H1 (cell line): Measurements from ENCODE around the gene OTOP3. TPM values are rescaled to one million over a fixed set of nuclear protein-coding genes. Genes with fewer than 3 reads are reported as not detected.

Experiments
- CTCF ChIA-PET: fragments of 300-600 bp; sonication (Branson Sonifier 250); formaldehyde crosslinking; loops from one replicate; lab custom pipeline; 2021; ENCODE audit not compliant: partially characterized antibody; lab: Charles Lee
- POLR2A ChIA-PET: fragments of 300-600 bp; sonication (Branson Sonifier 250); formaldehyde crosslinking; loops from one replicate; lab custom pipeline; 2021; ENCODE audit warnings: inconsistent platforms; ENCODE audit not compliant: partially characterized antibody; lab: Charles Lee
- DNase-seq, 2 experiments: peaks; one replicate each; pipeline versions ENCODE4 v3.0.0 to v3.0.0-alpha.2; 2010 to 2022; ENCODE audit warnings: low spot score in 2 of 2, low read depth in 1 of 2, mixed read lengths in 1 of 2
- FAIRE-seq: peaks from 2 replicates; lab custom pipeline; 2011; peaks lifted over from hg19 to GRCh38; lab: Jason Lieb, UNC
- H2AFZ ChIP-seq: 2 replicates; pipeline ENCODE4 v1.8.1; 2012; ENCODE audit warnings: low read length, inconsistent platforms
- H2AK5ac ChIP-seq: 2 replicates; pipeline ENCODE4 v1.6.1; 2013; ENCODE audit warnings: low read depth, low read length
- H2BK120ac ChIP-seq: replicated peaks from 2 replicates; pipeline ENCODE3; 2013; ENCODE audit warnings: low read depth, low read length, inconsistent platforms
- H2BK12ac ChIP-seq: 2 replicates; pipeline ENCODE4 v1.6.1; 2013; ENCODE audit warnings: low read depth, low read length
- H2BK15ac ChIP-seq: 2 replicates; pipeline ENCODE4 v1.6.1; 2013; ENCODE audit warnings: low read length
- H2BK20ac ChIP-seq: 2 replicates; pipeline ENCODE4 v1.6.1; 2013; ENCODE audit warnings: low read length
- H2BK5ac ChIP-seq: 2 replicates; pipeline ENCODE4 v1.6.1; 2013; ENCODE audit warnings: low read depth, low read length
- H3K14ac ChIP-seq: 2 replicates; pipeline ENCODE4 v1.6.1; 2013; ENCODE audit warnings: inconsistent platforms; ENCODE audit not compliant: insufficient read length
- H3K18ac ChIP-seq: 2 replicates; pipeline ENCODE4 v1.6.1; 2013; ENCODE audit warnings: low read length; ENCODE audit errors: extremely low read depth
- H3K23ac ChIP-seq: 2 replicates; pipeline ENCODE4 v1.6.1; 2013; ENCODE audit warnings: inconsistent platforms; ENCODE audit not compliant: insufficient read length
- H3K23me2 ChIP-seq: 2 replicates; pipeline ENCODE4 v1.6.1; 2013; ENCODE audit warnings: low read depth, low read length
- H3K27ac ChIP-seq: 2 replicates; pipeline ENCODE4 v1.6.1; 2011; ENCODE audit warnings: low read depth, low read length, inconsistent platforms
- H3K27me3 ChIP-seq, 4 experiments: replicated peaks in 1 of 4; 1 replicate in 1 of 4; 2 replicates in 3 of 4; pipeline versions ENCODE4 v1.6.1 to v1.8.1; 2011 to 2013; ENCODE audit warnings: low read length in 3 of 4, mild to moderate bottlenecking in 3 of 4, inconsistent platforms in 2 of 4, mixed read lengths in 2 of 4, moderate library complexity in 1 of 4; ENCODE audit not compliant: control insufficient read depth in 3 of 4, insufficient read depth in 3 of 4; ENCODE audit errors: extremely low read depth in 1 of 4
- H3K36me3 ChIP-seq, 4 experiments: 2 replicates each; pipeline versions ENCODE4 v1.6.1 to v1.8.1; 2011 to 2013; ENCODE audit warnings: mild to moderate bottlenecking in 4 of 4, low read length in 3 of 4, moderate library complexity in 2 of 4, control low read depth in 1 of 4, inconsistent platforms in 1 of 4; ENCODE audit not compliant: insufficient read depth in 4 of 4, control insufficient read depth in 2 of 4
- H3K4ac ChIP-seq: replicated peaks from 2 replicates; pipeline ENCODE3; 2013; ENCODE audit warnings: low read length, low read depth, mixed read lengths, inconsistent platforms; ENCODE audit not compliant: insufficient read length
- H3K4me1 ChIP-seq, 4 experiments: replicated peaks in 1 of 4; 1 replicate in 1 of 4; 2 replicates in 3 of 4; pipeline versions ENCODE4 v1.6.1 to v1.8.1; 2011 to 2013; ENCODE audit warnings: low read length in 3 of 4, inconsistent platforms in 2 of 4, mixed read lengths in 1 of 4; ENCODE audit not compliant: insufficient read depth in 4 of 4, control insufficient read depth in 3 of 4
- H3K4me2 ChIP-seq, 2 experiments: 2 replicates each; pipeline versions ENCODE4 v1.6.1 to v1.8.1; 2011 to 2013; ENCODE audit warnings: low read depth in 2 of 2, low read length in 2 of 2, control low read depth in 1 of 2, inconsistent platforms in 1 of 2, mild to moderate bottlenecking in 1 of 2; ENCODE audit not compliant: insufficient read depth in 1 of 2
- H3K4me3 ChIP-seq, 4 experiments: fragments of 200-600, 300-600 bp in 1 of 4; sonication (generic), shearing (Covaris generic), sonication (Bioruptor Twin) in 1 of 4; 2 replicates each; pipeline versions ENCODE4 v1.5.1 to v1.8.1; 2011 to 2016; ENCODE audit warnings: low read length in 4 of 4, low read depth in 3 of 4, control low read depth in 2 of 4, inconsistent platforms in 2 of 4, mild to moderate bottlenecking in 2 of 4, mixed read lengths in 1 of 4, moderate library complexity in 1 of 4; ENCODE audit not compliant: insufficient read depth in 2 of 4; ENCODE audit errors: extremely low read depth in 1 of 4
- H3K56ac ChIP-seq: replicated peaks from 2 replicates; pipeline ENCODE3; 2013; ENCODE audit warnings: low read depth, mild to moderate bottlenecking, mixed read lengths, low read length, inconsistent platforms; ENCODE audit not compliant: insufficient read length
- H3K79me1 ChIP-seq: 2 replicates; pipeline ENCODE4 v1.6.1; 2013; ENCODE audit warnings: low read depth, low read length, control low read depth
- H3K79me2 ChIP-seq, 2 experiments: 2 replicates each; pipeline versions ENCODE4 v1.6.1 to v1.8.1; 2012 to 2013; ENCODE audit warnings: low read length in 2 of 2, mild to moderate bottlenecking in 2 of 2, inconsistent platforms in 1 of 2; ENCODE audit not compliant: insufficient read depth in 2 of 2, control insufficient read depth in 1 of 2
- H3K9ac ChIP-seq, 4 experiments: replicated peaks in 1 of 4; 1 replicate in 1 of 4; 2 replicates in 3 of 4; pipeline versions ENCODE4 v1.6.1 to v1.8.1; 2011 to 2013; ENCODE audit warnings: low read depth in 3 of 4, low read length in 3 of 4, control low read depth in 2 of 4, mild to moderate bottlenecking in 2 of 4, moderate library complexity in 2 of 4, inconsistent platforms in 1 of 4; ENCODE audit errors: extremely low read depth in 1 of 4
- H3K9me3 ChIP-seq, 2 experiments: 2 replicates each; pipeline versions ENCODE4 v1.6.1 to v1.8.1; 2012 to 2013; ENCODE audit warnings: mild to moderate bottlenecking in 2 of 2, moderate library complexity in 2 of 2, control low read depth in 1 of 2, inconsistent platforms in 1 of 2, low read depth in 1 of 2, low read length in 1 of 2, mixed read lengths in 1 of 2; ENCODE audit not compliant: insufficient read depth in 2 of 2
- H4K20me1 ChIP-seq, 2 experiments: replicated peaks in 1 of 2; 2 replicates each; pipeline versions ENCODE3 to v1.8.1; 2011 to 2013; ENCODE audit warnings: inconsistent platforms in 2 of 2, low read length in 2 of 2, mild to moderate bottlenecking in 1 of 2; ENCODE audit not compliant: insufficient read depth in 2 of 2, control insufficient read depth in 1 of 2
- H4K5ac ChIP-seq: 2 replicates; pipeline ENCODE4 v1.6.1; 2013; ENCODE audit warnings: low read length, low read depth, mixed read lengths, inconsistent platforms; ENCODE audit not compliant: insufficient read length
- H4K8ac ChIP-seq: 2 replicates; pipeline ENCODE4 v1.8.0; 2013; ENCODE audit warnings: mild to moderate bottlenecking, moderate library complexity, low read length, inconsistent platforms; ENCODE audit not compliant: insufficient read depth; ENCODE audit errors: extremely low read depth
- H4K91ac ChIP-seq: replicated peaks from 2 replicates; pipeline ENCODE3; 2013; ENCODE audit warnings: low read length, mixed read lengths, inconsistent platforms; ENCODE audit not compliant: insufficient read length
- BCL11A ChIP-seq, 2 experiments: IDR thresholded peaks; one replicate each; pipeline ENCODE4 v1.6.1; 2011; ENCODE audit warnings: low read depth in 2 of 2, low read length in 2 of 2, mild to moderate bottlenecking in 2 of 2
- CBX8 ChIP-seq: fragments of 300-800, 300-1000 bp; sonication (generic); IDR thresholded peaks from 2 replicates; pipeline ENCODE4 v1.7.1; 2016; ENCODE audit warnings: low read depth, low read length, borderline replicate concordance
- FOSL1 ChIP-seq: IDR thresholded peaks from 2 replicates; pipeline ENCODE4 v1.6.1; 2011; ENCODE audit warnings: mild to moderate bottlenecking, low read depth, low read length, moderate library complexity; ENCODE audit not compliant: insufficient read depth
- GTF2F1 ChIP-seq: IDR thresholded peaks from 2 replicates; pipeline ENCODE4 v1.6.1; 2012; ENCODE audit warnings: low read depth, low read length, improper control_type of control experiment, borderline replicate concordance
- JUN ChIP-seq: IDR thresholded peaks from 2 replicates; pipeline ENCODE4 v1.6.1; 2011; ENCODE audit warnings: low read depth, mild to moderate bottlenecking, improper control_type of control experiment, low read length
- RAD21 ChIP-seq, 2 experiments: IDR thresholded peaks in 1 of 2; conservative IDR thresholded peaks in 1 of 2; 2 replicates each; pipeline ENCODE4 v1.6.1; 2011; ENCODE audit warnings: low read depth in 2 of 2, low read length in 2 of 2, improper control_type of control experiment in 1 of 2, inconsistent platforms in 1 of 2, mild to moderate bottlenecking in 1 of 2, moderate library complexity in 1 of 2
- RFX5 ChIP-seq: IDR thresholded peaks from 2 replicates; pipeline ENCODE4 v1.6.1; 2011; ENCODE audit warnings: low read depth, low read length, improper control_type of control experiment, borderline replicate concordance
- SIRT6 ChIP-seq: IDR thresholded peaks from one replicate; pipeline ENCODE4 v1.7.1; 2012; ENCODE audit warnings: low read length, inconsistent platforms
- SP1 ChIP-seq: IDR thresholded peaks from 2 replicates; pipeline ENCODE4 v1.6.1; 2011; ENCODE audit warnings: low read depth, low read length
- WGBS, 2 experiments: shearing (Covaris generic) in 1 of 2; methylation state at CpG; one replicate each; pipeline versions ENCODE4 v1.1.6 to v1.1.7; 2013 to 2015; ENCODE audit warnings: low lambda C conversion rate in 2 of 2, mixed read lengths in 2 of 2, inconsistent platforms in 1 of 2, low coverage in 1 of 2, missing lambda C conversion rate in 1 of 2; ENCODE audit not compliant: insufficient replicate concordance in 2 of 2, insufficient coverage in 1 of 2, insufficient read length in 1 of 2; ENCODE audit errors: extremely low coverage in 1 of 2, missing lambda C conversion rate in 1 of 2; 5-methylcytosine and 5-hydroxymethylcytosine counted together
- polyA plus RNA-seq, 7 experiments: library from polyadenylated mRNA; depleted of rRNA in 3 of 7; stranded (reverse) in 5 of 7; unstranded in 2 of 7; fragments of >200 nt in 5 of 7; fragments of 200-250 nt in 2 of 7; gene quantifications; 1 replicate in 5 of 7; 2 replicates in 1 of 7; 4 replicates in 1 of 7; pipeline versions ENCODE4 v1.2.1 to v1.2.3, GENCODE V29; 2011 to 2013; ENCODE audit warnings: missing spikeins in 2 of 7, mixed read lengths in 2 of 7
- total RNA-seq: library from RNA; stranded (reverse); fragmentation: NEBNext Ultra II Directional; extraction: Animal tissue kit (Norgen Biotek cat#: 25700); gene quantifications from 2 replicates; pipeline ENCODE4 v1.2.1, GENCODE V29; 2021
- TF ChIP-seq, protein P1 (sequence below): IDR thresholded peaks from 2 replicates; pipeline ENCODE4 v1.6.1; 2011; ENCODE audit warnings: low read length, improper control_type of control experiment
- TF ChIP-seq, protein P2 (sequence below): IDR thresholded peaks from 2 replicates; pipeline ENCODE4 v1.6.1; 2011; ENCODE audit warnings: low read depth, mild to moderate bottlenecking, low read length; ENCODE audit not compliant: insufficient read depth

OTOP3 gene
- total and polyA plus RNA-seq, 2 of the 8 experiments (the other 6 are each of a cell fraction or from before 2014, with no cell fraction given) = 0.05 TPM; not detected in 1

DNA sequence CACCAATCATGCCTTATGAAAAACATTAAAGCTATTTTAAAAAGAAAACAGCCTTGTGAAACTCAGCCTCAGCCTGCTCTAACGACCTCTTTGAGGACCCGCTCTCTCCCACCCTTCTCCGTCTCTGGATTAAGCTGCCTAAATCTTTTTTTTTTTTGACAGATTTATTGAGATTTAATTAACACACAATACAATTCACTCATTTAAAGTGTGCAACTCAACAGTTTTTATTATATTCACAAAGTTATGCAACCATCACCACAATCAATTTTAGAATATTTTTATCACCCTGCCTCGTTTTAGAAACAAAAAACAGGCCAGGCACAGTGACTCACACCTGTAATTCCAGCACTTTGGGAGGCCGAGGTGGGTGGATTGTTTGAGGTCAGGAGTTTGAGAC is 60.1 kb downstream of the OTOP3 start:
- no peak overlapping the region for H2AFZ ChIP-seq
- no peak overlapping the region for H2BK15ac ChIP-seq
- H3K9ac ChIP-seq = no peak overlapping the region
- H4K8ac ChIP-seq = no peak overlapping the region
- 86% methylated on average over 5 of the region's 5 CpGs; no CpG with 5 or more reads in 1 of the 2 experiments for WGBS, 2 experiments
- no peak for DNase-seq
- no peak overlapping the region for H3K14ac ChIP-seq
- H3K18ac ChIP-seq = no peak overlapping the region
- H3K4ac ChIP-seq = no peak overlapping the region
- ChIA-PET CTCF (interaction anchor here (0.7 to 4.1 kb wide), 4 partner anchors 10 to 33 kb away, joined by 3 to 22 read pairs (median 4); partner anchors contain the start of gene MRPL58), POLR2A (interaction anchor here (1.0 to 2.9 kb wide), 3 partner anchors 10 to 17 kb away, joined by 3 to 10 read pairs (median 5); partner anchors contain the start of gene MRPL58)
- H2AK5ac ChIP-seq = no peak overlapping the region
- no peak overlapping the region for H4K5ac ChIP-seq
- no peaks in the 10 kb centered on the region for H3K9me3 ChIP-seq
- no peak overlapping the region for H2BK120ac ChIP-seq
- H4K91ac ChIP-seq = no peak overlapping the region
- no peak overlapping the region for H3K27ac ChIP-seq
- H3K79me1 ChIP-seq = no peaks in the 10 kb centered on the region
- H2BK20ac ChIP-seq = no peak overlapping the region
- H3K79me2 ChIP-seq = peaks cover 0 to 2% of the 10 kb centered on the region in 2 experiments; a peak in 1 of 4 replicates
- H3K4me2 ChIP-seq = no peak overlapping the region
- H2BK12ac ChIP-seq = no peak overlapping the region
- no peak overlapping the region for H3K4me3 ChIP-seq
- no peak overlapping the region for H2BK5ac ChIP-seq
- no peaks in the 10 kb centered on the region for H3K23me2 ChIP-seq
- H3K4me1 ChIP-seq = no peaks in the 10 kb centered on the region
- no peak overlapping the region for H3K23ac ChIP-seq
- H3K36me3 ChIP-seq = peaks cover 0 to 4% (median 3%) of the 10 kb centered on the region in 4 experiments; a peak in 3 of 8 replicates
- TF ChIP-seq SP1 (no peak), JUN (no peak), BCL11A (IDR thresholded peaks at IDR 0.05; ENCODE audit: low read depth in 2 of 2, low read length in 2 of 2) (no peak), FOSL1 (no peak), CBX8 (no peak), RAD21 (IDR thresholded peaks at IDR 0.05 in 1 of 2, conservative IDR thresholded peaks at IDR 0.05 in 1 of 2; ENCODE audit: low read depth in 2 of 2, low read length in 2 of 2) (no peak), RFX5 (no peak), GTF2F1 (no peak), SIRT6 (no peak)
- TF ChIP-seq, protein P1, sequence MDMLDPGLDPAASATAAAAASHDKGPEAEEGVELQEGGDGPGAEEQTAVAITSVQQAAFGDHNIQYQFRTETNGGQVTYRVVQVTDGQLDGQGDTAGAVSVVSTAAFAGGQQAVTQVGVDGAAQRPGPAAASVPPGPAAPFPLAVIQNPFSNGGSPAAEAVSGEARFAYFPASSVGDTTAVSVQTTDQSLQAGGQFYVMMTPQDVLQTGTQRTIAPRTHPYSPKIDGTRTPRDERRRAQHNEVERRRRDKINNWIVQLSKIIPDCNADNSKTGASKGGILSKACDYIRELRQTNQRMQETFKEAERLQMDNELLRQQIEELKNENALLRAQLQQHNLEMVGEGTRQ = no peak
- TF ChIP-seq, protein P2, sequence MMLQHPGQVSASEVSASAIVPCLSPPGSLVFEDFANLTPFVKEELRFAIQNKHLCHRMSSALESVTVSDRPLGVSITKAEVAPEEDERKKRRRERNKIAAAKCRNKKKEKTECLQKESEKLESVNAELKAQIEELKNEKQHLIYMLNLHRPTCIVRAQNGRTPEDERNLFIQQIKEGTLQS = no peak
- no peak overlapping the region for H3K56ac ChIP-seq
- H3K27me3 ChIP-seq = no peaks in the 10 kb centered on the region
- peaks cover 0 to 7% of the 10 kb centered on the region in 2 experiments for H4K20me1 ChIP-seq
- FAIRE-seq = no peak
